HepG2 (cell line): ENCODE data around the gene TUBB2B. TPM values are rescaled to one million over a fixed set of nuclear protein-coding genes. Genes with fewer than 3 reads are reported as not detected.

ENCODE experiments used
- CERS6 ChIP-seq: sonication (generic); formaldehyde crosslinking; IDR thresholded peaks from 2 replicates; pipeline ENCODE4 v1.5.0; 2020; ENCODE audit warnings: missing genetic modification reagents
- HDAC1 ChIP-seq: sonication (generic); formaldehyde crosslinking; IDR thresholded peaks from 2 replicates; pipeline ENCODE4 v1.5.1; 2020; ENCODE audit warnings: mild to moderate bottlenecking, missing genetic modification reagents
- HMGA1 ChIP-seq: sonication (generic); formaldehyde crosslinking; conservative IDR thresholded peaks from 2 replicates; pipeline ENCODE4 v1.4.0; 2020; ENCODE audit warnings: missing genetic modification reagents
- JDP2 ChIP-seq: sonication (generic); formaldehyde crosslinking; IDR thresholded peaks from 2 replicates; pipeline ENCODE4 v1.8.1; 2022; ENCODE audit warnings: missing genetic modification reagents, borderline replicate concordance
- KDM4B ChIP-seq: sonication (generic); formaldehyde crosslinking; IDR thresholded peaks from 2 replicates; pipeline ENCODE4 v1.4.0; 2020; ENCODE audit warnings: missing genetic modification reagents
- LCORL ChIP-seq, 2 experiments: fragments of 450-650 bp in 1 of 2; sonication (generic) in 1 of 2; formaldehyde crosslinking in 1 of 2; IDR thresholded peaks; 2 replicates each; pipeline versions ENCODE4 v1.5.0 to v1.6.1; 2017 to 2020; ENCODE audit warnings: antibody characterized with exemption in 1 of 2, missing genetic modification reagents in 1 of 2
- MED1 ChIP-seq: sonication (generic); formaldehyde crosslinking; IDR thresholded peaks from 2 replicates; pipeline ENCODE4 v1.4.0; 2020; ENCODE audit warnings: missing genetic modification reagents
- PRDM15 ChIP-seq: sonication (generic); formaldehyde crosslinking; IDR thresholded peaks from 2 replicates; pipeline ENCODE4 v1.4.0; 2020; ENCODE audit warnings: missing genetic modification reagents
- TCF7 ChIP-seq: sonication (generic); IDR thresholded peaks from 2 replicates; pipeline ENCODE4 v1.6.1; 2016; ENCODE audit warnings: antibody characterized with exemption, low read depth
- ZBTB1 ChIP-seq: sonication (generic); formaldehyde crosslinking; IDR thresholded peaks from 2 replicates; pipeline ENCODE4 v1.4.0; 2020; ENCODE audit warnings: missing genetic modification reagents, borderline replicate concordance
- ZFP37 ChIP-seq: sonication (generic); formaldehyde crosslinking; IDR thresholded peaks from 2 replicates; pipeline ENCODE4 v1.4.0; 2020; ENCODE audit warnings: missing genetic modification reagents, borderline replicate concordance
- ZNF552 ChIP-seq: sonication (generic); formaldehyde crosslinking; IDR thresholded peaks from 2 replicates; pipeline ENCODE4 v1.9.0; 2022; ENCODE audit warnings: missing genetic modification reagents, mild to moderate bottlenecking, borderline replicate concordance
- ZNF556 ChIP-seq: sonication (generic); formaldehyde crosslinking; IDR thresholded peaks from 2 replicates; pipeline ENCODE4 v1.4.0; 2020; ENCODE audit warnings: mild to moderate bottlenecking, missing genetic modification reagents, borderline replicate concordance
- ZNF563 ChIP-seq: sonication (generic); formaldehyde crosslinking; IDR thresholded peaks from 2 replicates; pipeline ENCODE4 v1.8.0; 2022; ENCODE audit warnings: mild to moderate bottlenecking, moderate library complexity, missing genetic modification reagents
- ZNF629 ChIP-seq: sonication (generic); formaldehyde crosslinking; conservative IDR thresholded peaks from 2 replicates; pipeline ENCODE4 v1.5.0; 2020; ENCODE audit warnings: missing genetic modification reagents
- ZNF761 ChIP-seq: sonication (generic); formaldehyde crosslinking; conservative IDR thresholded peaks from 2 replicates; pipeline ENCODE4 v1.4.0; 2020; ENCODE audit warnings: mild to moderate bottlenecking, missing genetic modification reagents
- ZSCAN29 ChIP-seq: sonication (generic); formaldehyde crosslinking; conservative IDR thresholded peaks from 2 replicates; pipeline ENCODE4 v1.4.0; 2020; ENCODE audit warnings: mild to moderate bottlenecking, missing genetic modification reagents
- ZSCAN30 ChIP-seq: sonication (generic); formaldehyde crosslinking; IDR thresholded peaks from 2 replicates; pipeline ENCODE4 v1.5.0; 2020; ENCODE audit warnings: mild to moderate bottlenecking, missing genetic modification reagents
- polyA plus RNA-seq, 8 experiments: library from polyadenylated mRNA; depleted of rRNA in 3 of 8; stranded (reverse) in 7 of 8; unstranded in 1 of 8; fragments of >200 nt; fragmentation: Illumina TruSeq in 4 of 8; extraction: Trizol in 4 of 8; gene quantifications; 2 replicates each; pipeline versions ENCODE4 v1.2.1 to v1.2.3, GENCODE V29; 2011 to 2016; ENCODE audit warnings: low read depth in 4 of 8, missing spikeins in 1 of 8, mixed read lengths in 1 of 8; ENCODE audit not compliant: insufficient read depth in 1 of 8
- total RNA-seq, 5 experiments: library from RNA; depleted of rRNA; stranded (reverse); fragments of >200 nt; fragmentation: Illumina TruSeq; extraction: Trizol; gene quantifications; 2 replicates each; pipeline ENCODE4 v1.2.3, GENCODE V29; 2016; ENCODE audit warnings: low read depth in 1 of 5
- TF ChIP-seq, protein P1 (sequence below): sonication (generic); formaldehyde crosslinking; IDR thresholded peaks from 2 replicates; pipeline ENCODE4 v1.5.0; 2020; ENCODE audit warnings: missing genetic modification reagents
- TF ChIP-seq, protein P2 (sequence below): sonication (generic); formaldehyde crosslinking; IDR thresholded peaks from 2 replicates; pipeline ENCODE4 v1.5.0; 2020; ENCODE audit warnings: mild to moderate bottlenecking, missing genetic modification reagents
- TF ChIP-seq, protein P3 (sequence below): sonication (generic); formaldehyde crosslinking; IDR thresholded peaks from 2 replicates; pipeline ENCODE4 v1.8.0; 2022; ENCODE audit warnings: missing genetic modification reagents, mild to moderate bottlenecking, borderline replicate concordance

Gene TUBB2B
- total and polyA plus RNA-seq, 2 of the 13 experiments (the other 11 are each of a cell fraction or from before 2014, with no cell fraction given): 10.3 to 23.6 TPM

GRCh38 chr6:3247255-3248146 is 20.0 kb upstream of the TUBB2B start (continued):
- no peak for TF ChIP-seq LCORL (IDR thresholded peaks at IDR 0.05)
- TF ChIP-seq LCORL (CRISPR knock-in tag; IDR thresholded peaks at IDR 0.05): peak; percentile 70; the same call in 1 of the 2 replicates
- TF ChIP-seq JDP2: no peak
- TF ChIP-seq, protein P1, sequence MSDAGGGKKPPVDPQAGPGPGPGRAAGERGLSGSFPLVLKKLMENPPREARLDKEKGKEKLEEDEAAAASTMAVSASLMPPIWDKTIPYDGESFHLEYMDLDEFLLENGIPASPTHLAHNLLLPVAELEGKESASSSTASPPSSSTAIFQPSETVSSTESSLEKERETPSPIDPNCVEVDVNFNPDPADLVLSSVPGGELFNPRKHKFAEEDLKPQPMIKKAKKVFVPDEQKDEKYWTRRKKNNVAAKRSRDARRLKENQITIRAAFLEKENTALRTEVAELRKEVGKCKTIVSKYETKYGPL (CRISPR knock-in tag): no peak
- no peak for TF ChIP-seq ZNF563 (CRISPR knock-in tag)
- TF ChIP-seq ZSCAN29 (CRISPR knock-in tag): no peak
- no peak for TF ChIP-seq HMGA1 (CRISPR knock-in tag)
- no peak for TF ChIP-seq ZNF761
- no peak for TF ChIP-seq PRDM15 (CRISPR knock-in tag)
- 0 out of 2 replicates have a peak, but pooled peaks have one; percentile 42 for TF ChIP-seq HDAC1 (CRISPR knock-in tag)
- no peak for TF ChIP-seq ZNF556
- TF ChIP-seq ZNF552: no peak
- TF ChIP-seq ZBTB1 (CRISPR knock-in tag): no peak
- TF ChIP-seq, protein P2, sequence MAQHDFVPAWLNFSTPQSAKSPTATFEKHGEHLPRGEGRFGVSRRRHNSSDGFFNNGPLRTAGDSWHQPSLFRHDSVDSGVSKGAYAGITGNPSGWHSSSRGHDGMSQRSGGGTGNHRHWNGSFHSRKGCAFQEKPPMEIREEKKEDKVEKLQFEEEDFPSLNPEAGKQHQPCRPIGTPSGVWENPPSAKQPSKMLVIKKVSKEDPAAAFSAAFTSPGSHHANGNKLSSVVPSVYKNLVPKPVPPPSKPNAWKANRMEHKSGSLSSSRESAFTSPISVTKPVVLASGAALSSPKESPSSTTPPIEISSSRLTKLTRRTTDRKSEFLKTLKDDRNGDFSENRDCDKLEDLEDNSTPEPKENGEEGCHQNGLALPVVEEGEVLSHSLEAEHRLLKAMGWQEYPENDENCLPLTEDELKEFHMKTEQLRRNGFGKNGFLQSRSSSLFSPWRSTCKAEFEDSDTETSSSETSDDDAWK (CRISPR knock-in tag): no peak
- peak; percentile 36; the same call in 1 of the 2 replicates for TF ChIP-seq ZNF629
- no peak for TF ChIP-seq ZFP37 (CRISPR knock-in tag)
- peak; percentile 39; the same call in 1 of the 2 replicates for TF ChIP-seq MED1 (CRISPR knock-in tag)
- TF ChIP-seq, protein P3, sequence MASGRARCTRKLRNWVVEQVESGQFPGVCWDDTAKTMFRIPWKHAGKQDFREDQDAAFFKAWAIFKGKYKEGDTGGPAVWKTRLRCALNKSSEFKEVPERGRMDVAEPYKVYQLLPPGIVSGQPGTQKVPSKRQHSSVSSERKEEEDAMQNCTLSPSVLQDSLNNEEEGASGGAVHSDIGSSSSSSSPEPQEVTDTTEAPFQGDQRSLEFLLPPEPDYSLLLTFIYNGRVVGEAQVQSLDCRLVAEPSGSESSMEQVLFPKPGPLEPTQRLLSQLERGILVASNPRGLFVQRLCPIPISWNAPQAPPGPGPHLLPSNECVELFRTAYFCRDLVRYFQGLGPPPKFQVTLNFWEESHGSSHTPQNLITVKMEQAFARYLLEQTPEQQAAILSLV (CRISPR knock-in tag): no peak
- TF ChIP-seq TCF7: no peak; the same call in 1 of the 2 replicates
- TF ChIP-seq KDM4B (CRISPR knock-in tag): peak; percentile 11; the same call in 1 of the 2 replicates
- no peak for TF ChIP-seq ZSCAN30 (CRISPR knock-in tag)
- no peak for TF ChIP-seq CERS6 (CRISPR knock-in tag)
